Neural cell (in vitro differentiated cells): Measurements from ENCODE around the gene WSB1. TPM values are rescaled to one million over a fixed set of nuclear protein-coding genes. Genes with fewer than 3 reads are reported as not detected.

Experiments
- H2AFZ ChIP-seq: fragments of 200-600, 300-800 bp; sonication (generic), shearing (Covaris generic); 2 replicates; pipeline ENCODE4 v1.6.0; 2014; ENCODE audit warnings: low read depth, mild to moderate bottlenecking, antibody characterized with exemption, low read length, moderate library complexity
- H3F3A ChIP-seq: fragments of 200-600 bp; shearing (Covaris generic); 2 replicates; pipeline ENCODE4 v1.6.1; 2016; ENCODE audit warnings: mild to moderate bottlenecking, moderate library complexity, mixed read lengths, antibody characterized with exemption, low read length; ENCODE audit not compliant: insufficient read depth, poor library complexity, severe bottlenecking
- H3K27ac ChIP-seq: fragments of 200-600, 300-800 bp; sonication (generic), shearing (Covaris generic); 2 replicates; pipeline ENCODE4 v1.5.1; 2014; ENCODE audit warnings: mild to moderate bottlenecking, low read length, moderate library complexity
- H3K27me3 ChIP-seq: fragments of 300-800, 200-600 bp; sonication (generic), shearing (Covaris generic); 2 replicates; pipeline ENCODE4 v1.6.0; 2014; ENCODE audit warnings: mild to moderate bottlenecking, low read depth, low read length, moderate library complexity; ENCODE audit not compliant: insufficient read depth
- H3K36me3 ChIP-seq: fragments of 300-800, 200-600 bp; sonication (generic), shearing (Covaris generic); 2 replicates; pipeline ENCODE4 v1.5.1; 2014; ENCODE audit warnings: mild to moderate bottlenecking, antibody characterized with exemption, low read length, moderate library complexity; ENCODE audit not compliant: insufficient read depth
- H3K4me2 ChIP-seq: fragments of 300-800, 200-600 bp; sonication (generic), shearing (Covaris generic); 2 replicates; pipeline ENCODE4 v1.6.0; 2014; ENCODE audit warnings: mild to moderate bottlenecking, low read length
- H3K4me3 ChIP-seq: fragments of 300-800, 200-600 bp; sonication (generic), shearing (Covaris generic); 2 replicates; pipeline ENCODE4 v1.5.1; 2014; ENCODE audit warnings: mild to moderate bottlenecking, low read length, moderate library complexity
- H3K79me2 ChIP-seq: fragments of 200-600 bp; shearing (Covaris generic); replicated peaks from 2 replicates; pipeline ENCODE4 v1.6.0; 2014; ENCODE audit warnings: mild to moderate bottlenecking, low read length, moderate library complexity; ENCODE audit not compliant: insufficient read depth
- H3K9ac ChIP-seq: fragments of 300-800, 200-600 bp; sonication (generic), shearing (Covaris generic); 2 replicates; pipeline ENCODE4 v1.6.1; 2016; ENCODE audit warnings: mild to moderate bottlenecking, low read length, mixed read lengths
- H3K9me2 ChIP-seq: fragments of 200-600 bp; shearing (Covaris generic); 2 replicates; pipeline ENCODE4 v1.6.1; 2016; ENCODE audit warnings: mild to moderate bottlenecking, low read length, mixed read lengths; ENCODE audit not compliant: insufficient read depth
- H3K9me3 ChIP-seq: fragments of 200-600, 300-800 bp; sonication (generic), shearing (Covaris generic); 2 replicates; pipeline ENCODE4 v1.6.1; 2016; ENCODE audit warnings: mild to moderate bottlenecking, mixed run types, low read length, moderate library complexity, mixed read lengths
- H4K20me1 ChIP-seq: fragments of 200-600 bp; shearing (Covaris generic); 2 replicates; pipeline ENCODE4 v1.6.1; 2016; ENCODE audit warnings: mild to moderate bottlenecking, mixed run types; ENCODE audit not compliant: insufficient read depth
- CTCF ChIP-seq: fragments of 450-650 bp; IDR thresholded peaks from 2 replicates; pipeline ENCODE4 v1.5.1; 2014; ENCODE audit warnings: antibody characterized with exemption, mild to moderate bottlenecking, moderate library complexity; ENCODE audit not compliant: poor library complexity, severe bottlenecking
- EP300 ChIP-seq: fragments of 450-650 bp; conservative IDR thresholded peaks from 2 replicates; pipeline ENCODE4 v1.6.1; 2014; ENCODE audit warnings: antibody characterized with exemption, mild to moderate bottlenecking, moderate library complexity; ENCODE audit not compliant: poor library complexity, severe bottlenecking
- EZH2 ChIP-seq: fragments of 200-600, 300-800 bp; shearing (Covaris generic), sonication (generic); IDR thresholded peaks from 2 replicates; pipeline ENCODE4 v1.6.1; 2014; ENCODE audit warnings: antibody characterized with exemption, low read length, borderline replicate concordance, mild to moderate bottlenecking; ENCODE audit not compliant: insufficient read depth, poor library complexity, severe bottlenecking
- MXI1 ChIP-seq: fragments of 450-650 bp; conservative IDR thresholded peaks from 2 replicates; pipeline ENCODE4 v1.6.1; 2014; ENCODE audit warnings: antibody characterized with exemption, mild to moderate bottlenecking; ENCODE audit not compliant: poor library complexity, severe bottlenecking
- POLR2AphosphoS5 ChIP-seq: IDR thresholded peaks from 2 replicates; pipeline ENCODE4 v1.6.1; 2012
- RAD21 ChIP-seq: fragments of 450-650 bp; conservative IDR thresholded peaks from 2 replicates; pipeline ENCODE4 v1.6.1; 2014; ENCODE audit warnings: antibody characterized with exemption, mild to moderate bottlenecking, moderate library complexity
- REST ChIP-seq: IDR thresholded peaks from 2 replicates; pipeline ENCODE4 v1.6.1; 2012; ENCODE audit warnings: borderline replicate concordance
- SMC3 ChIP-seq: fragments of 450-650 bp; conservative IDR thresholded peaks from 2 replicates; pipeline ENCODE4 v1.6.1; 2014; ENCODE audit warnings: antibody characterized with exemption, mild to moderate bottlenecking, moderate library complexity; ENCODE audit not compliant: poor library complexity
- TAF1 ChIP-seq: IDR thresholded peaks from 2 replicates; pipeline ENCODE4 v1.6.1; 2012; ENCODE audit warnings: low read depth
- polyA plus RNA-seq: library from polyadenylated mRNA; depleted of rRNA; stranded (reverse); fragments of >200 nt; gene quantifications from 2 replicates; pipeline ENCODE4 v1.2.3, GENCODE V29; 2014

Gene WSB1
- polyA plus RNA-seq, 1 donor from 2014 or later, result 1,828 TPM

GRCh38 chr17:27324771-27325339 is 30.9 kb downstream of the WSB1 start:
- Histone ChIP-seq H2AFZ (no peak overlapping the region), H3K27ac (no peak overlapping the region), H3K9me3 (no peaks in the 10 kb centered on the region), H4K20me1 (no peaks in the 10 kb centered on the region), H3K27me3 (no peaks in the 10 kb centered on the region), H3K4me2 (no peak overlapping the region), H3K9ac (no peak overlapping the region), H3F3A (no peaks in the 10 kb centered on the region), H3K9me2 (no peaks in the 10 kb centered on the region), H3K36me3 (no peaks in the 10 kb centered on the region), H3K79me2 (no peaks in the 10 kb centered on the region), H3K4me3 (no peak overlapping the region)
- TF ChIP-seq CTCF (no peak), POLR2AphosphoS5 (no peak), EP300 (no peak), SMC3 (no peak), EZH2 (no peak), REST (no peak), RAD21 (no peak), MXI1 (no peak), TAF1 (no peak)

GRCh38 chr17:27326051-27326450 is 32.1 kb downstream of the WSB1 start:
- Histone ChIP-seq H3F3A (no peaks in the 10 kb centered on the region), H3K9me2 (no peaks in the 10 kb centered on the region), H3K36me3 (no peaks in the 10 kb centered on the region), H3K9me3 (no peaks in the 10 kb centered on the region), H4K20me1 (no peaks in the 10 kb centered on the region), H3K27me3 (no peaks in the 10 kb centered on the region), H3K4me2 (no peak overlapping the region), H3K27ac (no peak overlapping the region), H3K9ac (no peak overlapping the region), H3K4me3 (no peak overlapping the region), H2AFZ (no peak overlapping the region), H3K79me2 (no peaks in the 10 kb centered on the region)
- no peak for TF ChIP-seq REST
- TF ChIP-seq EP300, result no peak
- TF ChIP-seq RAD21, result no peak
- TF ChIP-seq EZH2, result no peak
- TF ChIP-seq POLR2AphosphoS5, result no peak
- no peak for TF ChIP-seq TAF1
- TF ChIP-seq SMC3, result no peak
- no peak for TF ChIP-seq MXI1
- TF ChIP-seq CTCF, result no peak
